Skeletal muscle tissue (tissue), 4 donors: Measurements from ENCODE around the gene STEAP4. TPM values are rescaled to one million over a fixed set of nuclear protein-coding genes. Genes with fewer than 3 reads are reported as not detected.
"Not testable (repeated sequence)": the region's sequence is repeated elsewhere in the genome, so short reads cannot be mapped to it uniquely, and the experiment has no call there.

ENCODE experiments used
- H3K27ac ChIP-seq: one replicate; pipeline ENCODE4 v1.7.0; 2013; ENCODE audit warnings: mild to moderate bottlenecking, low read depth, low read length, inconsistent platforms
- H3K27me3 ChIP-seq, 3 donors: one replicate each; pipeline ENCODE4 v1.7.0; 2013; ENCODE audit warnings: low read length in 3 of 3; ENCODE audit not compliant: control insufficient read depth in 3 of 3, insufficient read depth in 3 of 3
- H3K36me3 ChIP-seq, 3 donors: one replicate each; pipeline ENCODE4 v1.7.0; 2013; ENCODE audit warnings: low read length in 3 of 3; ENCODE audit not compliant: control insufficient read depth in 3 of 3, insufficient read depth in 3 of 3
- H3K4me1 ChIP-seq, 3 donors: one replicate each; pipeline ENCODE4 v1.7.0; 2013; ENCODE audit warnings: low read length in 3 of 3, mild to moderate bottlenecking in 3 of 3; ENCODE audit not compliant: control insufficient read depth in 3 of 3, insufficient read depth in 3 of 3
- H3K4me3 ChIP-seq, 3 donors: one replicate each; pipeline ENCODE4 v1.7.0; 2013; ENCODE audit warnings: low read length in 3 of 3
- H3K9ac ChIP-seq, 3 donors: one replicate each; pipeline ENCODE4 v1.7.0; 2013; ENCODE audit warnings: low read length in 3 of 3, mild to moderate bottlenecking in 3 of 3, moderate library complexity in 2 of 3, low read depth in 1 of 3
- H3K9me3 ChIP-seq, 3 donors: one replicate each; pipeline ENCODE4 v1.7.0; 2013; ENCODE audit warnings: low read length in 3 of 3; ENCODE audit not compliant: control insufficient read depth in 3 of 3
- total RNA-seq: library from RNA; depleted of rRNA; stranded (reverse); fragments of >200 nt; gene quantifications from one replicate; pipeline ENCODE4 v1.2.3, GENCODE V29; 2014
- donor health status: Osteomylitis.

Gene STEAP4
- total RNA-seq, 1 donor from 2014 or later = 3.7 TPM

- Histone ChIP-seq H3K36me3 (peaks cover 0 to 4% (median 0%) of the 10 kb centered on the region in 3 donors), H3K27ac (no peak overlapping the region), H3K9ac (no peak overlapping the region), H3K4me1 (no peaks in the 10 kb centered on the region), H3K4me3 (no peak overlapping the region), H3K27me3 (no peaks in the 10 kb centered on the region), H3K9me3 (no peaks in the 10 kb centered on the region)
Observed at GRCh38 chr7:88278881-88279280, 27.8 kb downstream of the STEAP4 start.

GRCh38 chr7:88276605-88277153, 30.0 kb downstream of the STEAP4 start:
- Histone ChIP-seq H3K36me3 (peaks cover 0 to 2% (median 0%) of the 10 kb centered on the region in 3 donors), H3K4me3 (no peak overlapping the region), H3K27ac (no peak overlapping the region), H3K4me1 (no peaks in the 10 kb centered on the region), H3K9me3 (no peaks in the 10 kb centered on the region), H3K9ac (no peak overlapping the region), H3K27me3 (no peaks in the 10 kb centered on the region)

GRCh38 chr7:88274856-88275255, 31.8 kb downstream of the STEAP4 start:
- H3K27me3 ChIP-seq, H3K4me3 ChIP-seq, H3K36me3 ChIP-seq, H3K27ac ChIP-seq, H3K9me3 ChIP-seq, H3K4me1 ChIP-seq, H3K9ac ChIP-seq: not testable (repeated sequence)

GRCh38 chr7:88269586-88269985, 37.1 kb downstream of the STEAP4 start:
- Histone ChIP-seq H3K4me1 (no peaks in the 10 kb centered on the region), H3K27ac (no peak overlapping the region), H3K9me3 (no peaks in the 10 kb centered on the region), H3K9ac (no peak overlapping the region), H3K36me3 (no peaks in the 10 kb centered on the region), H3K4me3 (no peak overlapping the region), H3K27me3 (no peaks in the 10 kb centered on the region)

- Histone ChIP-seq H3K4me1 (no peaks in the 10 kb centered on the region), H3K9ac (no peak overlapping the region), H3K36me3 (no peaks in the 10 kb centered on the region), H3K4me3 (no peak overlapping the region), H3K27ac (no peak overlapping the region), H3K9me3 (no peaks in the 10 kb centered on the region), H3K27me3 (no peaks in the 10 kb centered on the region)
Observed at GRCh38 chr7:88268858-88269257, 37.8 kb downstream of the STEAP4 start.

GRCh38 chr7:88268051-88268450, 38.6 kb downstream of the STEAP4 start:
- Histone ChIP-seq H3K4me1 (no peaks in the 10 kb centered on the region), H3K9me3 (no peaks in the 10 kb centered on the region), H3K27ac (no peak overlapping the region), H3K9ac (no peak overlapping the region), H3K4me3 (no peak overlapping the region), H3K36me3 (no peaks in the 10 kb centered on the region), H3K27me3 (no peaks in the 10 kb centered on the region)

- H3K27ac ChIP-seq = no peak overlapping the region
- no peaks in the 10 kb centered on the region for H3K9me3 ChIP-seq
- H3K4me1 ChIP-seq = no peaks in the 10 kb centered on the region
- H3K27me3 ChIP-seq = no peaks in the 10 kb centered on the region
- no peaks in the 10 kb centered on the region for H3K36me3 ChIP-seq
- no peak overlapping the region for H3K4me3 ChIP-seq
- H3K9ac ChIP-seq = no peak overlapping the region
Observed at GRCh38 chr7:88267421-88267820, 39.3 kb downstream of the STEAP4 start.

GRCh38 chr7:88264987-88265386, 41.7 kb downstream of the STEAP4 start:
- not testable (repeated sequence) for H3K9ac ChIP-seq, H3K4me3 ChIP-seq, H3K27ac ChIP-seq, H3K9me3 ChIP-seq, H3K27me3 ChIP-seq, H3K4me1 ChIP-seq, H3K36me3 ChIP-seq

GRCh38 chr7:88262562-88262961, 44.1 kb downstream of the STEAP4 start:
- no peaks in the 10 kb centered on the region for H3K36me3 ChIP-seq
- no peak overlapping the region for H3K27ac ChIP-seq
- H3K9ac ChIP-seq = no peak overlapping the region
- no peaks in the 10 kb centered on the region for H3K9me3 ChIP-seq
- H3K4me1 ChIP-seq = no peaks in the 10 kb centered on the region
- no peaks in the 10 kb centered on the region for H3K27me3 ChIP-seq
- H3K4me3 ChIP-seq = no peak overlapping the region

- H3K9ac ChIP-seq = no peak overlapping the region
- H3K4me1 ChIP-seq = no peaks in the 10 kb centered on the region
- H3K27me3 ChIP-seq = no peaks in the 10 kb centered on the region
- peaks cover 0 to 2% (median 0%) of the 10 kb centered on the region in 3 donors for H3K9me3 ChIP-seq
- H3K27ac ChIP-seq = no peak overlapping the region
- no peak overlapping the region for H3K4me3 ChIP-seq
- H3K36me3 ChIP-seq = no peaks in the 10 kb centered on the region
Observed at GRCh38 chr7:88260719-88261118, 46.0 kb downstream of the STEAP4 start.
